LNCAP (cell line): ENCODE measurements around the gene EVC.

ENCODE experiments used
- TF ChIP-seq, protein P1 (sequence below): fragments of 450-650 bp; IDR thresholded peaks from 2 replicates; pipeline ENCODE4 v1.5.1; 2017; ENCODE audit warnings: mild to moderate bottlenecking

The EVC gene

DNA sequence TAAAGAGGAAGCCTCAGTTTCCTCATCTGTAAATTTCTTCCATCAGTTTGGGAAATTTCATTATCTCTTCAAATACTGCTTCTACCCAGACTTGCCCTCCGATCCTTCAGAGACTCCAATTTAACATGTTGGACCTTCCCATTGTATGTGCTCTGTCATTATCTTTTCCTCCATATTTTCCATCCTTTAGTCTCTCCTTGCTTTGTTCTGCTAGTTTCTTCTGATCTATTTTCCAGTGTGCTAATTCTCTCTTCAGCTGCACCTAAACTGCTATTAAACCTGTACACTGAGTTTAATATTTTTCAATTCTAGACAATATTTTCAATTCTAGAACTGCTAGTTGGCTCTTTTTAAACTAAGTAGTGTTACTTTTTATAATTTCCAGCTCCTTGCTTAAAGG lies 65.5 kb downstream of the EVC start:
- TF ChIP-seq, protein P1, sequence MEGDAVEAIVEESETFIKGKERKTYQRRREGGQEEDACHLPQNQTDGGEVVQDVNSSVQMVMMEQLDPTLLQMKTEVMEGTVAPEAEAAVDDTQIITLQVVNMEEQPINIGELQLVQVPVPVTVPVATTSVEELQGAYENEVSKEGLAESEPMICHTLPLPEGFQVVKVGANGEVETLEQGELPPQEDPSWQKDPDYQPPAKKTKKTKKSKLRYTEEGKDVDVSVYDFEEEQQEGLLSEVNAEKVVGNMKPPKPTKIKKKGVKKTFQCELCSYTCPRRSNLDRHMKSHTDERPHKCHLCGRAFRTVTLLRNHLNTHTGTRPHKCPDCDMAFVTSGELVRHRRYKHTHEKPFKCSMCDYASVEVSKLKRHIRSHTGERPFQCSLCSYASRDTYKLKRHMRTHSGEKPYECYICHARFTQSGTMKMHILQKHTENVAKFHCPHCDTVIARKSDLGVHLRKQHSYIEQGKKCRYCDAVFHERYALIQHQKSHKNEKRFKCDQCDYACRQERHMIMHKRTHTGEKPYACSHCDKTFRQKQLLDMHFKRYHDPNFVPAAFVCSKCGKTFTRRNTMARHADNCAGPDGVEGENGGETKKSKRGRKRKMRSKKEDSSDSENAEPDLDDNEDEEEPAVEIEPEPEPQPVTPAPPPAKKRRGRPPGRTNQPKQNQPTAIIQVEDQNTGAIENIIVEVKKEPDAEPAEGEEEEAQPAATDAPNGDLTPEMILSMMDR, result no peak

DNA sequence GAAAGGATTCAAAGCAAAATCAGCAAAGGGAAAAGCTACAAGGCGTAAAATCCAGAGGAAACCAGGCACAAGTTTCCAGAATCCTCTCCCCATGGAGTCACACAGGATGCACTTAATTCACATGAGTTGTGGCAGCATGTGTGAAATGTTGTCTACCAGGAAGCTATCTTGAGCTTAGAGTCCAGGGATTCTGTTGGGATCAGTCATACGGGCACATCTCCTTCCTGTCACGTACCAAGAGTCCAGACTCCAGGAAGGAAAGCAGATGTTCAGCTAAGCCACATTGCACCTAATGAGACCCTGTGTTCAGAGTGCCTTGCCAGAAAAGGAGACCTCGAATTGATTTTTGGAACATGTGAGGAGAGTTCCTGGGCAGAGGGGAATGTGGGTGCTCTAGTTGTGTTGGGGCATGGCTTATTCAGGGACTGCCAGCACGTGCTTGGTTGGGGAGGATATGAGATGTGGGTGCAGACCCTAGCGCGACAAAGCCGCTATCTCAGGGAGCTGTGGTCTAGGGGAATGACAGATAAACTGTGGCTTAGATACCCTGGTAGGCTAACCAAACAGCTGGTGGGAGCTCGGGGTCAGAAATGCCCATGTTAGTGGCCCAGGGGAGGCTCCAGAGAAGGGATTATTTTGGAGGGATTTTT lies 70.0 kb downstream of the EVC start:
- TF ChIP-seq, protein P1, result no peak

DNA sequence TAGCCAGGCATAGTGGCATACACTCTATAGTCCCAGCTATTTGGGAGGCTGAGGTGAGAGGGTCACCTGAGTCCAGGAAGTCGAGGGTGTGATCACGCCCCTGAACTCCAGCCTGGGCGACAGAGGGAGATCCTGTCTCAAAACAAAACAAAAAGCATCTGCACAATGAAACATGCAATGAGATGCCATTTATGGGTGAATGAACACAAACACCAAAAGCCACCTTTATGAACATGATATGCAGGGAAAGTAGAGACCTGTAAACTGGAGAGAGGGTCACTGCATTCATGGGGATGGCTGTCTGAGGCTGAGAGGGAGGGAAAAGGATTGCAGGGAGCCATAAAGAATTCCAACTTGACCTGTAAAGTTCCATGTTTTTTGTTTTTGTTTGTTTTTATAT lies 70.7 kb downstream of the EVC start:
- TF ChIP-seq, protein P1, result no peak

DNA sequence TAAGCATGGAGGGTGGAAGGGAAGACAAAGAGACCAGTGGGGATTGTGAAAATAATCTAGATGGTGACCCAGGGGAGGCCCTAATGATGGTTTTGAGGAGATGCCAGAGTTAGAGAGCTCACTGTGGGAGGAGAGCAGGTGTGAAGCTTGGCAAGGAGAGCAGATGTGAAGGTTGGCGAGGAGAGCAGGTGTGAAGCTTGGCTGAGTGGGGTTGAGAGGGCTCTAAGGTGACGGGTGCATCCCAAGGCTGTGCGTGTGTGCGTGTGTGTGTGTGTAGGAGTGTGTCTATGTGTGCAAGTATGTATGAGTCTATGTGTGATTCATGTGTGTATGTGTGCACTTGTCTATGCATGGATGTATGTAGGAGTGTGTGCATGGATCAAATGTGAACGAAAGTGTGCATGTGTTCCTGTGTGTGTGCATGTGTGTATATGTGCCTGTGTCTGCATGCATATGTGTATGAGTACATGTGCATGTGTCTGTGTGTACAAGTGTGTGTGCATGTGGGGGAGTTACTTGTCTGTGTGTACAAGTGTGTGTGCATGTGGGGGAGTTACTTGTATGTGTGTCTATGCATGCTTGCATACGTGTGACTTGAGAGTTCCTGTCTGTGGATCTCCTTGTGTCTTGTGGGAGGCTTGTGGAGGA lies 72.0 kb downstream of the EVC start:
- TF ChIP-seq, protein P1, result no peak

DNA sequence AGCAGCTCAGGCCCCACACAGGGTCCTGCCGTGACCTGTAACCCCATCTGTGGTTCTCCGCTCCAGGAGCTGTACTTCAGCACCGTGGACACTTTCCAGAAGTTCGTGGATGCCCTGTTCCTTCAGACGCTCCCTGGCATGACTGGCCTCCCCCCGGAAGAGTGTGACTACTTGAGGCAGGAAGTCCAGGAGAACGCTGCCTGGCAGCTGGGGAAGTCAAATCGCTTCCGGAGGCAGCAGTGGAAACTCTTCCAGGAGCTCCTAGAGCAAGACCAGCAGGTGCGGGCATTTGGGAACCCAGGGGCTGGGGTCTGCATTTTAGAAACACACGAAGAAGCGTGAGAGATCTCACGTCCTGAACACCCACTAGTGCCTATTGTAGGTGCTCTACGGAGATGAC lies 72.5 kb downstream of the EVC start:
- TF ChIP-seq, protein P1, result no peak

DNA sequence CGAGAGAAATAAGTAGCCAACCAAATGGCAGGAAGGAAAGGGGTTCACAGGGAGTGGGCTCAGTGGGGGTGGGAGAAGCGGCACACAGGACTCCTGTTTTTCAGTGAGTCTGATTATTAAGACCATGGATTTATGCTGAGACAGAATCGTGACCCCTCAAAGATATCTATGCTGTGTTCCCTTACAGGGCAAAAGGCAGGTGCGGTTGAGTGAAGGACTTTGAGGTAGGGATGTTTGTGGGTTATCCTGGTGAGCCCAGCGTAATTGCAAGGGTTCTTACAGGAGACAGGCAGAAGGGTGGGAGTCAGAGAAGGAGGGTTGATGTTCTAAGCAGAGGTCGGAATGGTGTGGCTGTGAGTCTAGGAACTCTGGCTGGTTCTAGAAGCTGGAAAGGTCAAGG lies 73.0 kb downstream of the EVC start:
- TF ChIP-seq, protein P1, result no peak

DNA sequence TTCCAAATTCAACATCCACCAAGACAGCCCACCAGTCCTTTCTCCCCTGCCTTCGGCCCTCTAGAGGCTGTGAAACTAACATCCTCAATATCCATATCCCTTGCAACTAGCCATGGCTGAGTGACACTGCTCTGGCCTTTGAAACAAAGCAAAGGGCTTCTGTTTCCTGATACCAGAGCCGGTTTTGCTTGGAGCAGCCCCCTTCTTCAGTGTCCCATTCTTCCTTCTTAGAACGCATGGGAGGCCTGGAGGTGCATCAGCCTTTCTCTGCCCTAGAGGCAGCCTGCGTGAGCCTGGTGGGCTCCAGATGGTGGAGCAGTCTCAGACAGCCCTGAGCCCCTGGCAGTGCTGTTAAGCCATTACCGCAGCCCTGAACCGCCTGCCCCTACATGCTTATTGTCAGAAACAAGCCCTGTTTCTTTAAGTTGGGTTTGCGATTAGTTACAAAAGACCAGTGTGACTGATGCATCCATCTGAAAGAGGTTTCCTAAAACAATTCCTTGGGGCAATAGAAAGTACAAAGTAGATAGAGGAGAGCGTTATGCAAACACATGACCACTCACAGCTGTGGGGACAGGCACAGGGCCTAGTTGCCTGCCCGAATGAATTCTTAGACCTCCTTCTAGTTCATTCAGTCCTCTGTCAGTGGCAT lies 74.1 kb downstream of the EVC start:
- TF ChIP-seq, protein P1, result no peak
